ENCODE results near the gene FLNB. TPM values are rescaled to one million over a fixed set of nuclear protein-coding genes. Genes with fewer than 3 reads are reported as not detected.
A peak's percentile ranks its signal among the peaks of the same experiment; 100 is the strongest.

FLNB gene
- total and polyA plus RNA-seq, 2 experiments from 2014 or later = 69.4 to 172 TPM

GRCh38 chr3:58173669-58174398, 165.6 kb downstream of the FLNB start:
- peak overlapping the region; percentile 86 for H3K27ac ChIP-seq
- no peaks in the 10 kb centered on the region for H3K9me2 ChIP-seq (replicated peaks; ENCODE audit: insufficient read depth)
- no peaks in the 10 kb centered on the region for H3K9me3 ChIP-seq (ENCODE audit: low read depth)
- WGBS (ENCODE audit: low lambda C conversion rate, missing lambda C conversion rate) = 63% methylated on average over 12 of the region's 12 CpGs
- peaks cover 30% of the 10 kb centered on the region for H3K4me1 ChIP-seq (ENCODE audit: insufficient read depth)
- no peak overlapping the region for H3K4me3 ChIP-seq
- no peak for TF ChIP-seq EZH2phosphoT487 (IDR thresholded peaks at IDR 0.05; ENCODE audit: low read depth, severe bottlenecking, unreplicated experiment)
- peak; percentile 42 for TF ChIP-seq CTCF (IDR thresholded peaks at IDR 0.05; ENCODE audit: poor library complexity)
- H3K27me3 ChIP-seq = no peaks in the 10 kb centered on the region
- H3K4me2 ChIP-seq = no peak overlapping the region
- peak; percentile 63 for DNase-seq (ENCODE audit: low spot score)
- no peaks in the 10 kb centered on the region for H4K20me1 ChIP-seq (ENCODE audit: insufficient read depth, poor library complexity, severe bottlenecking)
- H2AFZ ChIP-seq = no peak overlapping the region
- no peaks in the 10 kb centered on the region for H3K36me3 ChIP-seq (replicated peaks; ENCODE audit: insufficient read depth, low read depth)
- no peaks in the 10 kb centered on the region for H3K79me2 ChIP-seq

- no peaks in the 10 kb centered on the region for H3K9me3 ChIP-seq (ENCODE audit: low read depth)
- H3K27ac ChIP-seq = peak overlapping the region; percentile 86
- no peaks in the 10 kb centered on the region for H3K36me3 ChIP-seq (replicated peaks; ENCODE audit: insufficient read depth, low read depth)
- no peaks in the 10 kb centered on the region for H3K27me3 ChIP-seq
- H3K4me3 ChIP-seq = no peak overlapping the region
- 43% methylated on average over 3 of the region's 3 CpGs for WGBS (ENCODE audit: low lambda C conversion rate, missing lambda C conversion rate)
- no peak for DNase-seq (ENCODE audit: low spot score)
- no peaks in the 10 kb centered on the region for H3K9me2 ChIP-seq (replicated peaks; ENCODE audit: insufficient read depth)
- H3K4me2 ChIP-seq = peak overlapping the region; percentile 57
- no peak overlapping the region for H2AFZ ChIP-seq
- H3K79me2 ChIP-seq = no peaks in the 10 kb centered on the region
- no peak for TF ChIP-seq CTCF (IDR thresholded peaks at IDR 0.05; ENCODE audit: poor library complexity)
- no peak for TF ChIP-seq EZH2 (IDR thresholded peaks at IDR 0.05; ENCODE audit: borderline replicate concordance)
- no peak for TF ChIP-seq EZH2phosphoT487 (IDR thresholded peaks at IDR 0.05; ENCODE audit: low read depth, severe bottlenecking, unreplicated experiment)
- peaks cover 30% of the 10 kb centered on the region for H3K4me1 ChIP-seq (ENCODE audit: insufficient read depth)
- no peaks in the 10 kb centered on the region for H4K20me1 ChIP-seq (ENCODE audit: insufficient read depth, poor library complexity, severe bottlenecking)
These were observed 166.9 kb downstream of the FLNB start for GRCh38 chr3:58175187-58175436.

- 42% methylated on average over 18 of the region's 18 CpGs for WGBS (ENCODE audit: low lambda C conversion rate, missing lambda C conversion rate)
- Histone ChIP-seq H3K4me2 (peak overlapping the region; percentile 57), H3K9me2 (replicated peaks; ENCODE audit: insufficient read depth) (no peaks in the 10 kb centered on the region), H3K36me3 (replicated peaks; ENCODE audit: insufficient read depth, low read depth) (no peaks in the 10 kb centered on the region), H3K9me3 (ENCODE audit: low read depth) (no peaks in the 10 kb centered on the region), H3K27me3 (no peaks in the 10 kb centered on the region), H2AFZ (no peak overlapping the region), H3K27ac (peak overlapping the region; percentile 86), H3K4me3 (no peak overlapping the region), H4K20me1 (ENCODE audit: insufficient read depth, poor library complexity, severe bottlenecking) (no peaks in the 10 kb centered on the region), H3K4me1 (ENCODE audit: insufficient read depth) (peaks cover 30% of the 10 kb centered on the region), H3K79me2 (no peaks in the 10 kb centered on the region)
- DNase-seq (ENCODE audit: low spot score) = peak; percentile 62
- TF ChIP-seq CTCF (IDR thresholded peaks at IDR 0.05; ENCODE audit: poor library complexity) (no peak), EZH2phosphoT487 (IDR thresholded peaks at IDR 0.05; ENCODE audit: low read depth, severe bottlenecking, unreplicated experiment) (no peak), EZH2 (IDR thresholded peaks at IDR 0.05; ENCODE audit: borderline replicate concordance) (no peak)
These were observed 167.4 kb downstream of the FLNB start for GRCh38 chr3:58175437-58176184.

All from hepatocyte (in vitro differentiated cells).